Measurements from ENCODE around the gene LYSMD4. TPM values are rescaled to one million over a fixed set of nuclear protein-coding genes. Genes with fewer than 3 reads are reported as not detected.

Gene LYSMD4
- total and polyA plus RNA-seq, 2 of the 8 experiments (the other 6 are each of a cell fraction or from before 2014, with no cell fraction given) = 7.5 to 17.5 TPM

DNA sequence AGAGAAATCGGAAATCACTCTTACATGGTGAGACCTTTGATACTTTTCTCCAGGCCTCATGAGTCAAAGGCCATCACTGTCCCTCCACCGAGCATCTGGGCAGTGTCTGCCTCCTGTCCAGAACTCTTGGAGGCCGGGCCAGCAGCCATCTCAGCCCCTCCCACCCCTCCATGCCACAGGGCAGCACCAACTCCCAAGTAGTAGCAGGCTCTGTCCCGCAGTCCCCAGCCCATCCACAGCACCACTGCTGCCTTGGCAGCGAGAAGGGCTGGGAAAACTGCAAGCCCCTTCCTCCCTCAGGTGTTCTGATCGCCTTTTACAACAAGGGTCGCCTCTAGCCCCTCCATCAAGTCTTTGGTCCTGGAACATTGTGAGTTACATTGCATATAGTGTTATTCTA is 5.5 kb downstream of the LYSMD4 start (continued):
- no peak for TF ChIP-seq POU5F1 (IDR thresholded peaks at IDR 0.05; ENCODE audit: low read depth, low read length)

Measured in H1 (cell line).